ENCODE data around the gene CDS1. TPM values are rescaled to one million over a fixed set of nuclear protein-coding genes. Genes with fewer than 3 reads are reported as not detected.
A peak's percentile ranks its signal among the peaks of the same experiment; 100 is the strongest.

CDS1 gene
- total RNA-seq, 4 donors from 2014 or later: 0.69 to 1.7 (median 1.1) TPM; not detected in 1

DNA sequence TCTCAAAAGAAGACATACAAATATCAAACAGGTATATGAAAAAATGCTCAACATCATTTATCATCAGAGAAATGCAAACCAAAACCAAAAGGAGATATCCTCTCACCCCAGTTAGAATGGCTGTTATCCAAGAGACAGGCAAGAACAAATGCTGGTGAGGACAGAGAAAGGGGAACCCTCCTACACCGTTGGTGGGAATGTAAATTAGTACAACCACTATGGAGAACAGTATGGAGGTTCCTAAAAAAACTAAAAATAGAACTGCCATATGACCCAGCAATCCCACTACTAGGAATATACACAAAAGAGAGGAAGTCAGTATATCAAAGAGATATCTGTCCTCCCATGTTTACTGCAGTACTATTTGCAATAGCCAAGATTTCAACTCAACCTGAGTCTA, 83.5 kb downstream of the CDS1 start:
- TF ChIP-seq, protein P1, sequence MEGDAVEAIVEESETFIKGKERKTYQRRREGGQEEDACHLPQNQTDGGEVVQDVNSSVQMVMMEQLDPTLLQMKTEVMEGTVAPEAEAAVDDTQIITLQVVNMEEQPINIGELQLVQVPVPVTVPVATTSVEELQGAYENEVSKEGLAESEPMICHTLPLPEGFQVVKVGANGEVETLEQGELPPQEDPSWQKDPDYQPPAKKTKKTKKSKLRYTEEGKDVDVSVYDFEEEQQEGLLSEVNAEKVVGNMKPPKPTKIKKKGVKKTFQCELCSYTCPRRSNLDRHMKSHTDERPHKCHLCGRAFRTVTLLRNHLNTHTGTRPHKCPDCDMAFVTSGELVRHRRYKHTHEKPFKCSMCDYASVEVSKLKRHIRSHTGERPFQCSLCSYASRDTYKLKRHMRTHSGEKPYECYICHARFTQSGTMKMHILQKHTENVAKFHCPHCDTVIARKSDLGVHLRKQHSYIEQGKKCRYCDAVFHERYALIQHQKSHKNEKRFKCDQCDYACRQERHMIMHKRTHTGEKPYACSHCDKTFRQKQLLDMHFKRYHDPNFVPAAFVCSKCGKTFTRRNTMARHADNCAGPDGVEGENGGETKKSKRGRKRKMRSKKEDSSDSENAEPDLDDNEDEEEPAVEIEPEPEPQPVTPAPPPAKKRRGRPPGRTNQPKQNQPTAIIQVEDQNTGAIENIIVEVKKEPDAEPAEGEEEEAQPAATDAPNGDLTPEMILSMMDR (IDR thresholded peaks at IDR 0.05): no peak
- DNase-seq (ENCODE audit: low spot score) (no peak), ATAC-seq (ENCODE audit: low FRiP score) (no peak)

DNA sequence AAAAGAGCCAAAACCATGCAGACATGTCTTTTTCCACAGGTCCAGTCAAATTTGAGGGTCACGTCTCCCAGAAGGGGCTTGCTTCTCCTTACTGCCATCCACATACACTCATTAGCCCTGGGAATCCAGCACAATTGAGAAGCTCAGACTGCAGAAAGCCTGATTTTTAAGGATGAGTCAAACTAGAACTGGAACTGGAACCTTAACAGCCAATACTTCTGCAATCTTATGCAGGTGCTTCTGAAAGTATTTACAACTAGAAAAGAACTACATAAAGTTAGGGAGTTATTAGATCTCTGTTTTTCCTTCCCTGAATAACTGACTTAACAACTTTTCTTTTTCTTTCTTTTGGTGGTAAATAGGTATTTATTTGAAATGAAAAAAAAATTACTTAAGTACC, 86.3 kb downstream of the CDS1 start:
- ATAC-seq (ENCODE audit: low FRiP score) (no peak), DNase-seq (ENCODE audit: low spot score) (no peak)
- TF ChIP-seq, protein P1 (IDR thresholded peaks at IDR 0.05): no peak

DNA sequence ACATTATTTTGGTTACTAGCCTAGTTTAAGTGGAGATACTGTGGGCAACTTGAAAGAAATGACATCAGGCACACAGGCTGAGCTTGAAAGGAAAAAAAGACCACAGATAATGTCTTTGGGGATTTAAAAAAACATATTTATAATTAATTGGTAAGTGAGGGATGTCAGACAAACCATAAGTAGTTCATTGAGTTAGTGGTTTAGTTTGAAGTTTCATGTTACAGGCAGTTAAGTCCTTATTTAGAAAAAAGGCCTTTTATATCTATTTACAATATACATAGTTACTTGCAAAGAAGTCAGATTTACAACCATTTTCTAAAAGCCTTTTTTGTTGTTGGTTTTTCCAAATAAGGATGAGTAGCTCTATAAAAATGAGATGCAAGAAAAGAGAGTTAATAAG, 89.2 kb downstream of the CDS1 start:
- no peak for DNase-seq (ENCODE audit: low spot score)
- TF ChIP-seq, protein P1 (IDR thresholded peaks at IDR 0.05): no peak
- no peak for ATAC-seq (ENCODE audit: low FRiP score)

DNA sequence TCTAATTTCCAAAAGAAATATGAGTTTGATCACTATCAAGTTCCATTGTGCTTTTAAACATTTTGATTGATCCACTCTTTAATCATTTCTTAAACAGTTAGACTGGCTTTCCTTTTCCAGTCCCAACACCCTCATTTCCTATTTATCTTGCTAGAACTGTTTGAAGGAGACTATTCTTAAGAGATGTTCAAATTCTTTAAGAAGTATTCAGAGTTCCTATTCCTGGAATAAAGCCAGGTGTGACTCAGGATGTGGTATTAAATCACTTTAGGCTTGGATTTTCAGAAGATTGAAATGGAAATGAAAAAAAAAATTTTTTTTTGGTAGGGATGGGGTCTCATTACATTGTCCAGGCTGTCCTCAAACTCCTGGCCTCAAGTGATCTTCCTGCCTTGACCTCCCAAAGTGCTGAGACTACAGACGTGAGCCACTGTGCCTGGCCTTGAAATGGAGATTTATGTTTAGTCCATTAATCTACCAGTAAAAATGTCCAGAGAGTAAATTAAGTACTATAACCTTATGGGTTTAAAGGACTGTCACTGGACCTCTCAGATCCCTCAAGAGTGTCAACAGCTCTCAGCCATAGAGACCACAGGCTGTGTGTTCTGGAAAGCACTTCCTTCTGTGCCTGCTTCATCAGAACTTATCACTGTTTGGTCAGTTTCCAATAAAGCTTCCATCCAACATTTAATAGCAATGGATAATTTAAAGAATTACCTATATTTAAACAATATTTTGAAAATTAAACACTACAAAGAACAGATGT, 90.7 kb downstream of the CDS1 start:
- TF ChIP-seq, protein P1 (IDR thresholded peaks at IDR 0.05): no peak
- DNase-seq (ENCODE audit: low spot score): no peak
- ATAC-seq (ENCODE audit: low FRiP score): peak; percentile 63

DNA sequence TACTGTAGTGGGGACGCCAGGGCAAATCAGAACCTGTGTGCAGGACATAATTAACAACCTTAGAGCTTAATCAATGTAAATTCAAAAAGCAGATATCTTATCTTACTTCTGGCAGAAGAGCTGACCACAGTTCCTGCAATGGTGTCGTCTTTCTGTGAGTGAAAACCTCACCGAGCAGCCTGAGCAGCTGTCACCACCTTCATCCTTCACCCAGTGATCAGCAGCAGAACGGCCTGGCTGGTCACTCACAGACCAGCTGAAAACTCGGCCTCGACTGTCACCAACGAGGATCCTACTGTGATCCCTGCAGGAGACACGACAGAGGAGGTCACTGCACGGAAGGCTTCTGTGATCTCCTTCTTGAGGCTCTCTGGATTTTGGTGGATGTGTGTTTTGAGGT, 94.2 kb downstream of the CDS1 start:
- no peak for ATAC-seq (ENCODE audit: low FRiP score)
- TF ChIP-seq, protein P1 (IDR thresholded peaks at IDR 0.05): no peak
- DNase-seq (ENCODE audit: low spot score): no peak

DNA sequence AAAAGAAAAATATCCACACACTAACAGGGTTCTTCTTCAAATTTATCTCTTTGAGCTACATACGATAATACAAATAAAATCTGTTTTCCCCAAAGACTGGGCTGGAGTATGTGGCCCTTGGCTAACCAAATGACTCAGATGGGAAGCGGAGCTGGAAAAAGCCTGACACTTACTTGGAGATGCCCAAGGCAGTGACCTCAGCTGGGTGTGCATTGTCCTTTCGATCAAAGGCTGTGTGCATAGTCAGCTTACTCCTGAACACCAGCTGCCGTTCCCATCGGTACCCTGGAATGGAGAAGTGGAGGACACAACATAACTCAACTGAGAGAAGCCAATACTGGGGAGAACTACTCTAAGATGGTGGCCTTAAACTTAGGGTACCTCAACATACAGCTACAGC, 95.1 kb downstream of the CDS1 start:
- DNase-seq (ENCODE audit: low spot score): no peak
- TF ChIP-seq, protein P1 (IDR thresholded peaks at IDR 0.05): no peak
- no peak for ATAC-seq (ENCODE audit: low FRiP score)

Measured in omental fat pad (tissue), 4 donors.